Gastroesophageal sphincter (tissue), 3 donors: ENCODE results near the gene RESP18.

Experiments
- EP300 ChIP-seq: sonication (generic); formaldehyde crosslinking; IDR thresholded peaks from one replicate; pipeline ENCODE4 v1.6.1; 2017; ENCODE audit warnings: antibody characterized with exemption, mild to moderate bottlenecking
- TF ChIP-seq, protein P1 (sequence below), 4 experiments: fragments of 200-600 bp in 2 of 4; fragments of 450-650 bp in 2 of 4; sonication (generic) in 1 of 4; IDR thresholded peaks; one replicate each; pipeline ENCODE4 v1.5.1; 2017 to 2019; ENCODE audit warnings: antibody characterized with exemption in 4 of 4, mild to moderate bottlenecking in 2 of 4, moderate library complexity in 2 of 4

DNA sequence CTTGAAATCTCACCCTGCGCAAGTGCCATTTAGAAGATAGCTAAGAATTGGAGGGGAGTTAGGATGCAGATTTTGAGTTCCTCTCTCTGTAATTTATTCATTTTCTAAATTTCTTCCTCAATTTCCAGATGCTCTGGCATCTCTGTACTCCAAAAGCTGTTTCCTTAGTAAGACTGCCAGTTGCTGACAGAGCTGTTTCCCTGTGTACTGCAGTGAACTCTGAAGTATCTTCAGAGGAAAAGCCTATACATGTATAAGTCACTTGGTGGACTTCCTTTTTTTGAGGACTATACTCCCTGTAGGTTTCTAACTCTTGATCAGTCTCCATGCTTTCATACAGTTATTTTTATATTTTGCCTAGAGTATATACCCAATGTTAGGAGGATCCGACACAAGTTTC is 1.5 kb upstream of the RESP18 start:
- TF ChIP-seq, protein P1, sequence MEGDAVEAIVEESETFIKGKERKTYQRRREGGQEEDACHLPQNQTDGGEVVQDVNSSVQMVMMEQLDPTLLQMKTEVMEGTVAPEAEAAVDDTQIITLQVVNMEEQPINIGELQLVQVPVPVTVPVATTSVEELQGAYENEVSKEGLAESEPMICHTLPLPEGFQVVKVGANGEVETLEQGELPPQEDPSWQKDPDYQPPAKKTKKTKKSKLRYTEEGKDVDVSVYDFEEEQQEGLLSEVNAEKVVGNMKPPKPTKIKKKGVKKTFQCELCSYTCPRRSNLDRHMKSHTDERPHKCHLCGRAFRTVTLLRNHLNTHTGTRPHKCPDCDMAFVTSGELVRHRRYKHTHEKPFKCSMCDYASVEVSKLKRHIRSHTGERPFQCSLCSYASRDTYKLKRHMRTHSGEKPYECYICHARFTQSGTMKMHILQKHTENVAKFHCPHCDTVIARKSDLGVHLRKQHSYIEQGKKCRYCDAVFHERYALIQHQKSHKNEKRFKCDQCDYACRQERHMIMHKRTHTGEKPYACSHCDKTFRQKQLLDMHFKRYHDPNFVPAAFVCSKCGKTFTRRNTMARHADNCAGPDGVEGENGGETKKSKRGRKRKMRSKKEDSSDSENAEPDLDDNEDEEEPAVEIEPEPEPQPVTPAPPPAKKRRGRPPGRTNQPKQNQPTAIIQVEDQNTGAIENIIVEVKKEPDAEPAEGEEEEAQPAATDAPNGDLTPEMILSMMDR (IDR thresholded peaks at IDR 0.05) = no peak
- TF ChIP-seq EP300 = no peak
